Vagina (tissue), 2 donors: Measurements from ENCODE around the gene ABAT.

ENCODE experiments used
- CTCF ChIP-seq, 3 experiments: fragments of 450-650 bp in 2 of 3; fragments of 200-600 bp in 1 of 3; sonication (generic) in 1 of 3; IDR thresholded peaks; one replicate each; pipeline ENCODE4 v1.5.1; 2017 to 2019; ENCODE audit warnings: antibody characterized with exemption in 3 of 3, mild to moderate bottlenecking in 2 of 3, moderate library complexity in 2 of 3
- POLR2A ChIP-seq, 2 donors: fragments of 450-650 bp; IDR thresholded peaks; one replicate each; pipeline ENCODE4 v1.6.1; 2017; ENCODE audit warnings: antibody characterized with exemption in 2 of 2, mild to moderate bottlenecking in 2 of 2, moderate library complexity in 2 of 2
- POLR2AphosphoS5 ChIP-seq, 2 donors: sonication (generic); formaldehyde crosslinking; IDR thresholded peaks; one replicate each; pipeline ENCODE4 v1.9.0; 2017; ENCODE audit warnings: antibody characterized with exemption in 2 of 2, mild to moderate bottlenecking in 2 of 2, low read depth in 1 of 2; ENCODE audit not compliant: insufficient read depth in 1 of 2

GRCh38 chr16:8642146-8642545 lies 32.3 kb upstream of the ABAT start:
- TF ChIP-seq POLR2AphosphoS5 (IDR thresholded peaks at IDR 0.05; ENCODE audit: insufficient read depth in 1 of 2, low read depth in 1 of 2) (no peak), CTCF (IDR thresholded peaks at IDR 0.05) (no peak), POLR2A (IDR thresholded peaks at IDR 0.05) (no peak)
